GM12878 (cell line): ENCODE data around the gene HSP90AA1. TPM values are rescaled to one million over a fixed set of nuclear protein-coding genes. Genes with fewer than 3 reads are reported as not detected.

ENCODE experiments used
- ATAC-seq: fragments of 200-7000 bp; cut with Tn5 transposase; 3 replicates; pipeline ENCODE4 v1.9.1; 2020; ENCODE audit warnings: mild to moderate bottlenecking, moderate library complexity
- BruUV-seq: library from RNA; stranded (reverse); fragments of 400-500 nt; replicated peaks from 2 replicates; lab custom pipeline; 2021; lab: Mats Ljungman, UMichigan
- CTCF ChIA-PET: fragments of 300-600 bp; sonication (Branson Sonifier 250); formaldehyde crosslinking; extraction: SDS; loops from one replicate; lab custom pipeline; 2021; ENCODE audit warnings: inconsistent platforms; lab: Yijun Ruan, JAX
- POLR2A ChIA-PET: fragments of 350-600 bp; formaldehyde crosslinking; extraction: SDS; loops from one replicate; lab custom pipeline; 2021; ENCODE audit warnings: inconsistent platforms; lab: Charles Lee
- RAD21 ChIA-PET: fragments of 300-600 bp; sonication (Branson Sonifier 250); formaldehyde crosslinking; loops from one replicate; lab custom pipeline; 2023; ENCODE audit warnings: antibody characterized with exemption; ENCODE audit not compliant: unreplicated experiment; lab: Charles Lee
- SMC1A ChIA-PET: fragments of 300-600 bp; sonication (Branson Sonifier 250); formaldehyde crosslinking; loops from one replicate; lab custom pipeline; 2023; ENCODE audit not compliant: unreplicated experiment, uncharacterized antibody; lab: Charles Lee
- DNase-seq: peaks from one replicate; pipeline ENCODE4 v3.0.0-alpha.2; 2011; ENCODE audit warnings: low read depth, low spot score
- FAIRE-seq: peaks from 3 replicates; lab custom pipeline; 2011; peaks lifted over from hg19 to GRCh38; lab: Jason Lieb, UNC
- H2AFZ ChIP-seq: 2 replicates; pipeline ENCODE4 v1.6.0; 2011; ENCODE audit warnings: low read depth, low read length, control low read depth; ENCODE audit not compliant: control insufficient read depth
- H3K27ac ChIP-seq: 2 replicates; pipeline ENCODE4 v1.5.1; 2011; ENCODE audit warnings: control low read depth; ENCODE audit not compliant: control insufficient read depth, insufficient read depth
- H3K27me3 ChIP-seq, 2 experiments: replicated peaks in 1 of 2; 2 replicates each; pipeline versions ENCODE4 v1.6.0 to v1.6.1; 2011; ENCODE audit warnings: low read length in 1 of 2; ENCODE audit not compliant: control insufficient read depth in 2 of 2, insufficient read depth in 2 of 2
- H3K36me3 ChIP-seq, 2 experiments: 2 replicates each; pipeline ENCODE4 v1.5.1; 2011; ENCODE audit warnings: low read length in 1 of 2; ENCODE audit not compliant: control insufficient read depth in 2 of 2, insufficient read depth in 2 of 2
- H3K4me1 ChIP-seq: 2 replicates; pipeline ENCODE4 v1.6.1; 2011; ENCODE audit warnings: mild to moderate bottlenecking, low read length, moderate library complexity, mixed read lengths; ENCODE audit not compliant: control insufficient read depth, insufficient read depth
- H3K4me2 ChIP-seq: 2 replicates; pipeline ENCODE4 v1.6.0; 2011; ENCODE audit warnings: control low read depth; ENCODE audit not compliant: control insufficient read depth, insufficient read depth
- H3K4me3 ChIP-seq: fragments of 200-600 bp; sonication (generic); 2 replicates; pipeline ENCODE4 v1.5.1; 2016
- H3K79me2 ChIP-seq: 2 replicates; pipeline ENCODE4 v1.6.0; 2011; ENCODE audit warnings: low read length; ENCODE audit not compliant: control insufficient read depth, insufficient read depth
- H3K9ac ChIP-seq: 2 replicates; pipeline ENCODE4 v1.8.0; 2011; ENCODE audit warnings: low read length, control low read depth, mixed read lengths; ENCODE audit not compliant: control insufficient read depth, insufficient read depth
- H3K9me3 ChIP-seq: replicated peaks from 3 replicates; pipeline ENCODE4 v1.5.1; 2011; ENCODE audit warnings: mild to moderate bottlenecking, low read length; ENCODE audit not compliant: control insufficient read depth, insufficient read depth
- H4K20me1 ChIP-seq: 2 replicates; pipeline ENCODE4 v1.6.0; 2011; ENCODE audit not compliant: control insufficient read depth, insufficient read depth
- BACH1 ChIP-seq: fragments of 450-650 bp; IDR thresholded peaks from 2 replicates; pipeline ENCODE4 v1.6.1; 2017; ENCODE audit warnings: mild to moderate bottlenecking, borderline replicate concordance
- CBFB ChIP-seq: IDR thresholded peaks from 2 replicates; pipeline ENCODE4 v1.6.1; 2016; ENCODE audit warnings: antibody characterized with exemption, low read depth
- CHD1 ChIP-seq: IDR thresholded peaks from 2 replicates; pipeline ENCODE4 v1.6.1; 2012; ENCODE audit warnings: low read depth, low read length, improper control_type of control experiment
- FOXK2 ChIP-seq: fragments of 450-650 bp; IDR thresholded peaks from 2 replicates; pipeline ENCODE4 v1.6.1; 2017; ENCODE audit warnings: mild to moderate bottlenecking, moderate library complexity
- FOXM1 ChIP-seq: IDR thresholded peaks from 2 replicates; pipeline ENCODE4 v1.6.1; 2012; ENCODE audit warnings: low read depth, mild to moderate bottlenecking, inconsistent platforms, low read length, moderate library complexity
- HDGF ChIP-seq: fragments of 450-650 bp; IDR thresholded peaks from 2 replicates; pipeline ENCODE4 v1.6.1; 2016; ENCODE audit warnings: antibody characterized with exemption
- KDM1A ChIP-seq: fragments of 200-600 bp; sonication (generic); IDR thresholded peaks from 2 replicates; pipeline ENCODE4 v1.6.1; 2016; ENCODE audit warnings: borderline replicate concordance
- POLR2AphosphoS2 ChIP-seq: IDR thresholded peaks from 2 replicates; pipeline ENCODE4 v1.6.1; 2011; ENCODE audit warnings: low read depth, mild to moderate bottlenecking, low read length, improper control_type of control experiment, moderate library complexity
- POU2F2 ChIP-seq: IDR thresholded peaks from 3 replicates; pipeline ENCODE4 v1.6.1; 2011; ENCODE audit warnings: low read depth, mild to moderate bottlenecking, low read length, borderline replicate concordance
- RFX5 ChIP-seq: IDR thresholded peaks from 2 replicates; pipeline ENCODE4 v1.6.1; 2011; ENCODE audit warnings: low read depth, low read length, improper control_type of control experiment
- ZNF384 ChIP-seq: IDR thresholded peaks from 2 replicates; pipeline ENCODE4 v1.6.1; 2012; ENCODE audit warnings: low read depth, mild to moderate bottlenecking, low read length, improper control_type of control experiment, borderline replicate concordance
- WGBS: methylation state at CpG from one replicate; pipeline ENCODE4 v1.1.6; 2016; ENCODE audit warnings: low lambda C conversion rate; ENCODE audit not compliant: insufficient replicate concordance, insufficient coverage; ENCODE audit errors: missing lambda C conversion rate; 5-methylcytosine and 5-hydroxymethylcytosine counted together
- in situ Hi-C: fragments of 300-500 bp; cut with MboI; formaldehyde crosslinking; loops from 9 replicates; pipeline ENCODE4 v1.14.3; 2018; ENCODE audit warnings: mixed read lengths
- intact Hi-C: fragments of 100-400 bp; cut with micrococcal nuclease; formaldehyde crosslinking; loops from one replicate; pipeline ENCODE4 v1.14.2; 2022; ENCODE audit not compliant: unreplicated experiment
- polyA plus RNA-seq, 11 experiments: library from polyadenylated mRNA; depleted of rRNA in 4 of 11; unstranded in 6 of 11; stranded (reverse) in 5 of 11; fragments of >200 nt; fragmentation: Nextera tagmentation in 4 of 11; fragmentation: Illumina TruSeq in 1 of 11; extraction: Ambion mirVana in 4 of 11; extraction: Trizol in 1 of 11; gene quantifications; 1 replicate in 1 of 11; 2 replicates in 10 of 11; pipeline versions ENCODE4 v1.2.1 to v1.2.3, GENCODE V29; 2011 to 2016; ENCODE audit warnings: inconsistent platforms in 2 of 11, missing spikeins in 2 of 11, low read depth in 1 of 11
- small RNA-seq: library from RNA; depleted of rRNA; stranded (forward); fragments of <200 nt; gene quantifications from one replicate; pipeline ENCODE3, GENCODE V24; 2014
- total RNA-seq, 4 experiments: library from RNA; depleted of rRNA in 3 of 4; stranded (reverse); fragments of >200 nt in 3 of 4; fragmentation: Illumina TruSeq in 1 of 4; extraction: Trizol in 1 of 4; gene quantifications; 2 replicates each; pipeline versions ENCODE4 v1.2.1 to v1.2.3, GENCODE V29; 2013 to 2021
- TF ChIP-seq, protein P1 (sequence below): fragments of 450-650 bp; IDR thresholded peaks from 2 replicates; pipeline ENCODE4 v1.6.1; 2017; ENCODE audit warnings: mild to moderate bottlenecking
- TF ChIP-seq, protein P2 (sequence below): IDR thresholded peaks from 2 replicates; pipeline ENCODE4 v1.6.1; 2012; ENCODE audit warnings: low read length, inconsistent platforms

Gene HSP90AA1
- total and polyA plus RNA-seq, 10 of the 15 experiments (the other 5 are each of a cell fraction or from before 2014, with no cell fraction given), result 262 to 1,315 (median 635) TPM

DNA sequence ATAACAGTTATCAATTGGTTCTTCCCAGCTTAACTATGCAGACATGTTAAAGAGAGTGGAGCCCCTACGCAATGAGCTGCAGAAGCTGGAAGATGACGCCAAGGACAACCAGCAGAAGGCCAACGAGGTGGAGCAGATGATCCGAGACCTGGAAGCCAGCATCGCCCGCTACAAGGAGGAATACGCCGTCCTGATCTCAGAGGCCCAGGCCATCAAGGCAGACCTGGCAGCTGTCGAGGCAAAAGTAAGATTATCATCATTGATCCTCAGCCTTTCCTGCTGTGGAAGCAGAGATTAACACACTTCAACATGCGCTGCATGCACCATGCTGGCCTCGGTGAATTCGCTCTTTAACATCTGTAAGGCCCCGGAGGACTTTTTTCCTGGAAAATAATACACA is 53.6 kb downstream of the HSP90AA1 start:
- ChIA-PET POLR2A (no interaction called here), SMC1A (interaction anchor here (0.6 to 1.0 kb wide), 3 partner anchors 9 to 40 kb away, joined by 3 read pairs; no protein-coding TSS in a partner anchor), RAD21 (no interaction called here)
- Histone ChIP-seq H2AFZ (no peak overlapping the region), H3K9ac (no peak overlapping the region), H4K20me1 (no peaks in the 10 kb centered on the region), H3K27ac (no peak overlapping the region), H3K36me3 (peaks cover 31 to 59% of the 10 kb centered on the region in 2 experiments), H3K4me1 (no peaks in the 10 kb centered on the region), H3K4me3 (no peak overlapping the region), H3K79me2 (no peaks in the 10 kb centered on the region)
- no TSS peak for BruUV-seq
- no peak for DNase-seq
- FAIRE-seq, result no peak
- no peak for ATAC-seq
- in situ Hi-C loops, result no loop called here
- TF ChIP-seq BACH1 (no peak), POLR2AphosphoS2 (no peak), KDM1A (no peak), FOXK2 (no peak), CHD1 (no peak), FOXM1 (no peak), HDGF (no peak), ZNF384 (no peak), RFX5 (no peak), POU2F2 (no peak), CBFB (no peak)
- TF ChIP-seq, protein P1, sequence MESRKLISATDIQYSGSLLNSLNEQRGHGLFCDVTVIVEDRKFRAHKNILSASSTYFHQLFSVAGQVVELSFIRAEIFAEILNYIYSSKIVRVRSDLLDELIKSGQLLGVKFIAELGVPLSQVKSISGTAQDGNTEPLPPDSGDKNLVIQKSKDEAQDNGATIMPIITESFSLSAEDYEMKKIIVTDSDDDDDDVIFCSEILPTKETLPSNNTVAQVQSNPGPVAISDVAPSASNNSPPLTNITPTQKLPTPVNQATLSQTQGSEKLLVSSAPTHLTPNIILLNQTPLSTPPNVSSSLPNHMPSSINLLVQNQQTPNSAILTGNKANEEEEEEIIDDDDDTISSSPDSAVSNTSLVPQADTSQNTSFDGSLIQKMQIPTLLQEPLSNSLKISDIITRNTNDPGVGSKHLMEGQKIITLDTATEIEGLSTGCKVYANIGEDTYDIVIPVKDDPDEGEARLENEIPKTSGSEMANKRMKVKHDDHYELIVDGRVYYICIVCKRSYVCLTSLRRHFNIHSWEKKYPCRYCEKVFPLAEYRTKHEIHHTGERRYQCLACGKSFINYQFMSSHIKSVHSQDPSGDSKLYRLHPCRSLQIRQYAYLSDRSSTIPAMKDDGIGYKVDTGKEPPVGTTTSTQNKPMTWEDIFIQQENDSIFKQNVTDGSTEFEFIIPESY, result no peak
- TF ChIP-seq, protein P2, sequence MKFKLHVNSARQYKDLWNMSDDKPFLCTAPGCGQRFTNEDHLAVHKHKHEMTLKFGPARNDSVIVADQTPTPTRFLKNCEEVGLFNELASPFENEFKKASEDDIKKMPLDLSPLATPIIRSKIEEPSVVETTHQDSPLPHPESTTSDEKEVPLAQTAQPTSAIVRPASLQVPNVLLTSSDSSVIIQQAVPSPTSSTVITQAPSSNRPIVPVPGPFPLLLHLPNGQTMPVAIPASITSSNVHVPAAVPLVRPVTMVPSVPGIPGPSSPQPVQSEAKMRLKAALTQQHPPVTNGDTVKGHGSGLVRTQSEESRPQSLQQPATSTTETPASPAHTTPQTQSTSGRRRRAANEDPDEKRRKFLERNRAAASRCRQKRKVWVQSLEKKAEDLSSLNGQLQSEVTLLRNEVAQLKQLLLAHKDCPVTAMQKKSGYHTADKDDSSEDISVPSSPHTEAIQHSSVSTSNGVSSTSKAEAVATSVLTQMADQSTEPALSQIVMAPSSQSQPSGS, result no peak
- TF ChIP-seq, all 136 proteins: peak for 0
- Histone ChIP-seq H3K9me3 (no peaks in the 10 kb centered on the region), H3K4me2 (no peak overlapping the region), H3K27me3 (no peaks in the 10 kb centered on the region)
- CTCF ChIA-PET, result no interaction called here
- intact Hi-C loops, result no loop called here
- 95% methylated on average over 13 of the region's 13 CpGs for WGBS

Small RNA genes lying within 50 kb of the gene (small RNA-seq; reads per million reads assigned to genes)
- gene RN7SL472P, result not detected

Other genes starting within 250 kb of the HSP90AA1 start
- 187 and 198 TPM in 2 replicates for gene DYNC1H1, start 122.5 kb downstream of the HSP90AA1 start, total RNA-seq (2014; rRNA removed)
- gene DYNC1H1, start 122.5 kb downstream of the HSP90AA1 start, total RNA-seq (2014; rRNA removed; fragmentation: Illumina TruSeq; extraction: Trizol), result 95.2 and 102 TPM in 2 replicates
- gene DYNC1H1, start 122.5 kb downstream of the HSP90AA1 start, total RNA-seq (2021), result 288 and 291 TPM in 2 replicates
- gene DYNC1H1, start 122.5 kb downstream of the HSP90AA1 start, polyA plus RNA-seq (2011; rRNA removed), result 30.1 and 54.9 TPM in 2 replicates
- 111 and 123 TPM in 2 replicates for gene DYNC1H1, start 122.5 kb downstream of the HSP90AA1 start, polyA plus RNA-seq (2014; fragmentation: Illumina TruSeq; extraction: Trizol)
- 10 to 100 TPM; 38.4 to 54.0 TPM for gene DYNC1H1, start 122.5 kb downstream of the HSP90AA1 start, polyA plus RNA-seq (2014; fragmentation: Nextera tagmentation; extraction: Ambion mirVana)
- gene DYNC1H1, start 122.5 kb downstream of the HSP90AA1 start, polyA plus RNA-seq (2014; rRNA removed), result 101 and 117 TPM in 2 replicates
- 100 to 1,000 TPM; 121 to 122 TPM for gene DYNC1H1, start 122.5 kb downstream of the HSP90AA1 start, polyA plus RNA-seq (2016; fragmentation: Nextera tagmentation; extraction: Ambion mirVana)
- gene WDR20, start 52.9 kb upstream of the HSP90AA1 start, total RNA-seq (2014; rRNA removed), result 14.6 and 17.5 TPM in 2 replicates
- gene WDR20, start 52.9 kb upstream of the HSP90AA1 start, total RNA-seq (2014; rRNA removed; fragmentation: Illumina TruSeq; extraction: Trizol), result 19.4 and 20.4 TPM in 2 replicates
- 22.7 and 25.7 TPM in 2 replicates for gene WDR20, start 52.9 kb upstream of the HSP90AA1 start, total RNA-seq (2021)
- 17.0 and 18.1 TPM in 2 replicates for gene WDR20, start 52.9 kb upstream of the HSP90AA1 start, polyA plus RNA-seq (2011; rRNA removed)
- 18.7 and 19.1 TPM in 2 replicates for gene WDR20, start 52.9 kb upstream of the HSP90AA1 start, polyA plus RNA-seq (2014; fragmentation: Illumina TruSeq; extraction: Trizol)
- 10 to 100 TPM in 1 of 2 experiments, 1 to 10 TPM in 1; 9.1 to 13.7 TPM for gene WDR20, start 52.9 kb upstream of the HSP90AA1 start, polyA plus RNA-seq (2014; fragmentation: Nextera tagmentation; extraction: Ambion mirVana)
- 16.6 and 17.8 TPM in 2 replicates for gene WDR20, start 52.9 kb upstream of the HSP90AA1 start, polyA plus RNA-seq (2014; rRNA removed)
- gene WDR20, start 52.9 kb upstream of the HSP90AA1 start, polyA plus RNA-seq (2016; fragmentation: Nextera tagmentation; extraction: Ambion mirVana), result 10 to 100 TPM; 24.0 to 25.9 TPM
- 1.0 and 1.3 TPM in 2 replicates for gene MOK, start 218.1 kb upstream of the HSP90AA1 start, total RNA-seq (2014; rRNA removed)
- 1.4 and 2.2 TPM in 2 replicates for gene MOK, start 218.1 kb upstream of the HSP90AA1 start, total RNA-seq (2014; rRNA removed; fragmentation: Illumina TruSeq; extraction: Trizol)
- 0.92 and 1.7 TPM in 2 replicates for gene MOK, start 218.1 kb upstream of the HSP90AA1 start, total RNA-seq (2021)
- 1.5 and 2.0 TPM in 2 replicates for gene MOK, start 218.1 kb upstream of the HSP90AA1 start, polyA plus RNA-seq (2011; rRNA removed)
- gene MOK, start 218.1 kb upstream of the HSP90AA1 start, polyA plus RNA-seq (2014; fragmentation: Illumina TruSeq; extraction: Trizol), result 1.8 and 2.1 TPM in 2 replicates
- gene MOK, start 218.1 kb upstream of the HSP90AA1 start, polyA plus RNA-seq (2014; fragmentation: Nextera tagmentation; extraction: Ambion mirVana), result under 1 TPM; 0.10 to 0.46 TPM
- 2.4 and 3.0 TPM in 2 replicates for gene MOK, start 218.1 kb upstream of the HSP90AA1 start, polyA plus RNA-seq (2014; rRNA removed)
- gene MOK, start 218.1 kb upstream of the HSP90AA1 start, polyA plus RNA-seq (2016; fragmentation: Nextera tagmentation; extraction: Ambion mirVana), result 1 to 10 TPM; 1.2 to 1.5 TPM
- 11.9 and 12.1 TPM in 2 replicates for gene ZNF839, start 232.7 kb upstream of the HSP90AA1 start, total RNA-seq (2014; rRNA removed)
- 8.0 and 9.3 TPM in 2 replicates for gene ZNF839, start 232.7 kb upstream of the HSP90AA1 start, total RNA-seq (2014; rRNA removed; fragmentation: Illumina TruSeq; extraction: Trizol)
- gene ZNF839, start 232.7 kb upstream of the HSP90AA1 start, total RNA-seq (2021), result 11.9 and 13.1 TPM in 2 replicates
- 8.0 and 8.1 TPM in 2 replicates for gene ZNF839, start 232.7 kb upstream of the HSP90AA1 start, polyA plus RNA-seq (2011; rRNA removed)
- 8.2 and 9.7 TPM in 2 replicates for gene ZNF839, start 232.7 kb upstream of the HSP90AA1 start, polyA plus RNA-seq (2014; fragmentation: Illumina TruSeq; extraction: Trizol)
- 1 to 10 TPM; 1.4 to 2.6 TPM for gene ZNF839, start 232.7 kb upstream of the HSP90AA1 start, polyA plus RNA-seq (2014; fragmentation: Nextera tagmentation; extraction: Ambion mirVana)
- 14.4 and 14.7 TPM in 2 replicates for gene ZNF839, start 232.7 kb upstream of the HSP90AA1 start, polyA plus RNA-seq (2014; rRNA removed)
- 1 to 10 TPM; 2.6 to 5.6 TPM for gene ZNF839, start 232.7 kb upstream of the HSP90AA1 start, polyA plus RNA-seq (2016; fragmentation: Nextera tagmentation; extraction: Ambion mirVana)